Measurements from ENCODE around the gene SYNE2.

Gene SYNE2

DNA sequence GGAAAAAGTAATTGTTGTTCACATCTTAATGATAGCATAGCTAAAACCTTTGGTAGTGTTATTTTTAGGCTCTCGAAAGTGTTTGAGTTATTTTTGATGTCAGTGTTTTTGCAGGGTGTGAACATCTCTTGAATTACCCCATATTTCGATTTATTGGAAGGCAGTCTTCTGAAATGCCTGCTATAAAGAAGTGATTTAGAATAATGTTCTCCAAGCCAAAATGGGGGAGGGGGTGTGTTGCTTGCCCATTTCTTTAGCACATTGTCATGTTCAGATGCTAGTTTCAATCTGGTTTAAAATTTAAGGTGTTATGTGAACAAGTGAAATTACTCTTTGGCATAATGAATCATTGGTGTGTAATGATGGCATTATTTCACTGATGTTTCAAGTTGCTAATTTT is 110.6 kb downstream of the SYNE2 start:
- no peak overlapping the region for H3K4me3 ChIP-seq (replicated peaks; ENCODE audit: insufficient read depth, low read length)

GRCh38 chr14:63964113-63964512 is 111.3 kb downstream of the SYNE2 start:
- Histone ChIP-seq H3K4me3 (replicated peaks; ENCODE audit: insufficient read depth, low read length) (no peak overlapping the region), H3K27ac (replicated peaks) (no peak overlapping the region), H3K27me3 (ENCODE audit: insufficient read depth, poor library complexity, severe bottlenecking) (peaks cover 6% of the 10 kb centered on the region)
- TF ChIP-seq, protein P1, sequence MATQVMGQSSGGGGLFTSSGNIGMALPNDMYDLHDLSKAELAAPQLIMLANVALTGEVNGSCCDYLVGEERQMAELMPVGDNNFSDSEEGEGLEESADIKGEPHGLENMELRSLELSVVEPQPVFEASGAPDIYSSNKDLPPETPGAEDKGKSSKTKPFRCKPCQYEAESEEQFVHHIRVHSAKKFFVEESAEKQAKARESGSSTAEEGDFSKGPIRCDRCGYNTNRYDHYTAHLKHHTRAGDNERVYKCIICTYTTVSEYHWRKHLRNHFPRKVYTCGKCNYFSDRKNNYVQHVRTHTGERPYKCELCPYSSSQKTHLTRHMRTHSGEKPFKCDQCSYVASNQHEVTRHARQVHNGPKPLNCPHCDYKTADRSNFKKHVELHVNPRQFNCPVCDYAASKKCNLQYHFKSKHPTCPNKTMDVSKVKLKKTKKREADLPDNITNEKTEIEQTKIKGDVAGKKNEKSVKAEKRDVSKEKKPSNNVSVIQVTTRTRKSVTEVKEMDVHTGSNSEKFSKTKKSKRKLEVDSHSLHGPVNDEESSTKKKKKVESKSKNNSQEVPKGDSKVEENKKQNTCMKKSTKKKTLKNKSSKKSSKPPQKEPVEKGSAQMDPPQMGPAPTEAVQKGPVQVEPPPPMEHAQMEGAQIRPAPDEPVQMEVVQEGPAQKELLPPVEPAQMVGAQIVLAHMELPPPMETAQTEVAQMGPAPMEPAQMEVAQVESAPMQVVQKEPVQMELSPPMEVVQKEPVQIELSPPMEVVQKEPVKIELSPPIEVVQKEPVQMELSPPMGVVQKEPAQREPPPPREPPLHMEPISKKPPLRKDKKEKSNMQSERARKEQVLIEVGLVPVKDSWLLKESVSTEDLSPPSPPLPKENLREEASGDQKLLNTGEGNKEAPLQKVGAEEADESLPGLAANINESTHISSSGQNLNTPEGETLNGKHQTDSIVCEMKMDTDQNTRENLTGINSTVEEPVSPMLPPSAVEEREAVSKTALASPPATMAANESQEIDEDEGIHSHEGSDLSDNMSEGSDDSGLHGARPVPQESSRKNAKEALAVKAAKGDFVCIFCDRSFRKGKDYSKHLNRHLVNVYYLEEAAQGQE (IDR thresholded peaks at IDR 0.05; ENCODE audit: insufficient replicate concordance, low read depth), result no peak
- no peak for TF ChIP-seq POLR2AphosphoS5 (IDR thresholded peaks at IDR 0.05; ENCODE audit: low read depth)
- TF ChIP-seq GABPA (IDR thresholded peaks at IDR 0.05; ENCODE audit: low read depth), result no peak
- no peak for TF ChIP-seq CTCF (IDR thresholded peaks at IDR 0.05; ENCODE audit: insufficient read depth, low read length)
- TF ChIP-seq SPI1 (IDR thresholded peaks at IDR 0.05; ENCODE audit: borderline replicate concordance, low read depth), result no peak
- no peak for DNase-seq (ENCODE audit: low read depth in 1 of 2, low spot score in 1 of 2)

More for the DNA sequence above, 110.6 kb downstream of the SYNE2 start:
- Histone ChIP-seq H3K27ac (replicated peaks) (no peak overlapping the region), H3K27me3 (ENCODE audit: insufficient read depth, poor library complexity, severe bottlenecking) (peaks cover 6% of the 10 kb centered on the region)
- DNase-seq (ENCODE audit: low read depth in 1 of 2, low spot score in 1 of 2), result no peak
- TF ChIP-seq POLR2AphosphoS5 (IDR thresholded peaks at IDR 0.05; ENCODE audit: low read depth) (no peak), GABPA (IDR thresholded peaks at IDR 0.05; ENCODE audit: low read depth) (no peak), SPI1 (IDR thresholded peaks at IDR 0.05; ENCODE audit: borderline replicate concordance, low read depth) (no peak), CTCF (IDR thresholded peaks at IDR 0.05; ENCODE audit: insufficient read depth, low read length) (no peak)
- TF ChIP-seq, protein P1 (IDR thresholded peaks at IDR 0.05; ENCODE audit: insufficient replicate concordance, low read depth), result no peak

DNA sequence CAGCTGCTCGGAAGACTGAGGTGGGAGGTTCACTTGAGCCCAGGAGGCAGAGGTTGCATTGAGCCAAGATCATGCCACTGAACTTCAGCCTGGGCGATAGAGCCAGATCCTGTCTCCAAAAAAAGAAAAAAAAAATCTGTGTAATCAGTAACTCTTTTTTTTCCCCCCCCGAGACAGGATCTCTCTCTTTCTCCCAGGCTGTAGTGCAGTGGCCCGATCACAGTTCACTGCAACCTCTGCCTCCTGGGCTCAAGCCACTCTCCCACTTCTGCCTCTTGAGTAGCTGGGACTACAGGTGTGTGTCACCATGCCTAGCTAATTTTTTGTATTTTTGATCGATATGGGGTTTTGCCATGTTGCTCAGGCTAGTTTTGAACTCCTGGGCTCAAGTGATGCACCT is 113.6 kb downstream of the SYNE2 start:
- peaks cover 6% of the 10 kb centered on the region for H3K27me3 ChIP-seq (ENCODE audit: insufficient read depth, poor library complexity, severe bottlenecking)
- DNase-seq (ENCODE audit: low read depth in 1 of 2, low spot score in 1 of 2), result no peak

More for the DNA sequence above, 113.6 kb downstream of the SYNE2 start:
- no peak overlapping the region for H3K4me3 ChIP-seq (replicated peaks; ENCODE audit: insufficient read depth, low read length)
- H3K27ac ChIP-seq (replicated peaks), result no peak overlapping the region
- TF ChIP-seq POLR2AphosphoS5 (IDR thresholded peaks at IDR 0.05; ENCODE audit: low read depth) (no peak), CTCF (IDR thresholded peaks at IDR 0.05; ENCODE audit: insufficient read depth, low read length) (no peak), SPI1 (IDR thresholded peaks at IDR 0.05; ENCODE audit: borderline replicate concordance, low read depth) (no peak), GABPA (IDR thresholded peaks at IDR 0.05; ENCODE audit: low read depth) (no peak)
- TF ChIP-seq, protein P1 (IDR thresholded peaks at IDR 0.05; ENCODE audit: insufficient replicate concordance, low read depth), result no peak

Data from HL-60 (cell line).